Measurements from ENCODE around the gene FADS3.

The FADS3 gene, protein sequence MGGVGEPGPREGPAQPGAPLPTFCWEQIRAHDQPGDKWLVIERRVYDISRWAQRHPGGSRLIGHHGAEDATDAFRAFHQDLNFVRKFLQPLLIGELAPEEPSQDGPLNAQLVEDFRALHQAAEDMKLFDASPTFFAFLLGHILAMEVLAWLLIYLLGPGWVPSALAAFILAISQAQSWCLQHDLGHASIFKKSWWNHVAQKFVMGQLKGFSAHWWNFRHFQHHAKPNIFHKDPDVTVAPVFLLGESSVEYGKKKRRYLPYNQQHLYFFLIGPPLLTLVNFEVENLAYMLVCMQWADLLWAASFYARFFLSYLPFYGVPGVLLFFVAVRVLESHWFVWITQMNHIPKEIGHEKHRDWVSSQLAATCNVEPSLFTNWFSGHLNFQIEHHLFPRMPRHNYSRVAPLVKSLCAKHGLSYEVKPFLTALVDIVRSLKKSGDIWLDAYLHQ

DNA sequence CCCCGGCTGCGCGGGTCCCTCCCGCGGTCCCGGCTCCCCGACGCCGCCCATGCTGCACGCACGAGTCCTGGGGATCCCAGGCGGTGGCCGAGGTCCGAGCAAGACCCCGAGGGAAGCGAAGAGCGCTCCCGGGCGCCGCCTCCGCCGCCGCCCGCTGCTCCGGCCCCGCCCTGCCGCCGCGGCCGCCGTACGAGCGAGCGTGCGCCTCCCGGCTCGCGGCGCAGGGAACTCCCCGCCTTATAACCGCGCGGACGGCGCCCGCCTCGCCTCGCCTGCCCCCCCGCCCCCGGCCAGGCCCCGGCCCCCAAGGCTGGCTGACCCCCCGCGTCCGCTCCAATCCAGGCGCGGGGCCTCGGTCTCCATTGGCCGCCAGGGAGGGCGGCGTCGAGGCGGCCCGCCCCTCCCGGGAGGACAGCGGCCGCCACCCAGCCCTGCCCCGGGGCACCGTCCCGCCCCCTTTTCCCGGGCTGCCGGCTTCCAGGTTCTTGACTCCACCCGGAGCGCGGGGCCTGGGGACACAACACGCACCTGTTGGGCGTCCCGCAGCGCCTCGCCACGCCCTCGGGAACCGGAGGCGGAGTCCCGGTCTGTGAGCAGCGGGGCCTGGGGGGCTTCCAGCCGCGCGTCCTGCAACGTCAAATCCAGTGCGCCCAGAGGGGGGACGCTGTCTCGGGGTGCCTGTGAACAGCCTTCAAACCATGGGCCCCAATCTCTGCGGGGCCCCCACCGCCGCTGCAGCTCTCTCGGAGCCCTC lies at the start of gene FADS3:
Gene FADS3 (minus strand): TSS at position 215 of the 754 bp plus-strand sequence. CDS start 164 bp downstream, at position 51.
- peak; percentile 42 for DNase-seq (ENCODE audit: low read depth)

DNA sequence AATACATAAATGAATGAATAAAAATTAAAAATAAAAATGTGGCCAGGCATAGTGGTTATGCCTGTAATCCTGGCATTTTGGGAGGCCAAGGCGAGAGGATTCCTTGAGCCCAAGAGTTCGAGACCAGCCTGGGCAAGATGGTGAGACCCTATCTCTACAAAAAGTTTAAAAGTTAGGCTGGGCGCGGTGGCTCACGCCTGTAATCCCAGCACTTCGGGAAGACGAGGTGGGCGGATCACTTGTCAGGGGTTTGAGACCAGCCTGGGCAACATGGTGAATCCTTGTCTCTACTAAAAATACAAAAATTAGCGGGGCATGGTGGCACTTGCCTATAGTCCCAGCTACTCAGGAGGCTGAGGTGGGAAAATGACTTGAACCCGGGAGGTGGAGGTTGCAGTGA lies 49.1 kb upstream of the FADS3 start:
- no peak for DNase-seq (ENCODE audit: low read depth)

DNA sequence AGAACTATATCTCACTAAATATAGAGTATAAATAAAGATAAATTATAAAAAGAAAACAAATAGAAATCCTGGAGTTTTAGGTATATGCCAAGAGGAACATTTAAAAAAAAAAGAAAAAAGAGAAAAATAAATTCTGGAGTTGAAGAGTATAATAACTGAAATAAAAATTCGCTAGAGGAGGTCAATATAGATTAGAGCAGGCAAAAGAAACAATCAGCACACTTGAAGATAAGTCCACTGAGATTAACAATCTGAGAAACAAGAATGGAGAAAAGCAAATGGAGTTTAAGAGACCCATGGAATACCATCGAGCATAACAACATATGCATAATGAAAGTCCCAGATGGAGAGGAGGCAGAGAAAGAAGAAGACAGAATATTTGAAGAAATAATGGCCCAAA lies 44.5 kb upstream of the FADS3 start:
- DNase-seq (ENCODE audit: low read depth), result no peak

DNA sequence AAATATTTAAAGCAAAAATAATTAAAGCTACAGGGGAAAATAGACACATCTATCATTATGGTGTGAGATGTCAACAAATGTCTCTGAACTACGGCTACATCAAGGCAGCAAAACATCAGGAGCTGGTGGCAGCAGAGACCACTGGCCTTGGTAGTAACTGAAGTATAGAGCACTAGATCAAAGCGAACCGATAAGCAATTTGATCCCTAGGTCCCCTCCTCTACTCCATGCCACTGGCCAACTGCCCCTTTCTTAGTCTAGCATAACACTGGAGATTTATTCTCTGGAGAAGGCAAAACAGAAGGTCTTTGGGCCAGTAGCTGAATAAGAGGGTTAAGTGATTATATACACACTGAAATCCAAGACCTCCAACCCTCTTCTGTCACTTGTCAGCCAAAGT lies 39.6 kb upstream of the FADS3 start:
- no peak for DNase-seq (ENCODE audit: low read depth)

DNA sequence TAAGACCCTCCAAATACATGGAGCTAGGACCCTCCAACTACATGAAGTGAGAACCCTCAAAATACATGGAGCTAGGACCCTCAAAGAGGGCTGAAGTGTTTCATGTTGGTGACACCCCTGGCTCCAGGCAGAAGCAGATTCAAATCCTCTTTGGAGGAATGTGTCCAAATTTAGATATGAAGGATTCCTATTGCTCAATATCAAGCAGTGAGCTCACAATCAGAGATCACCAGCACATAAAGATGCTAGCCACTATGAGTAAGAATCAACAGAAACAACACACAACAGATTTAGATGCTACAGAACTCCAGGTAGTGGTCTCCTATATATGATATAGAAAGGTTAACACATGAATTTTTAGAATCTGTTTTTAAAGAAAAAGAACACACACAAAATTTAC lies 37.3 kb upstream of the FADS3 start:
- no peak for DNase-seq (ENCODE audit: low read depth)

DNA sequence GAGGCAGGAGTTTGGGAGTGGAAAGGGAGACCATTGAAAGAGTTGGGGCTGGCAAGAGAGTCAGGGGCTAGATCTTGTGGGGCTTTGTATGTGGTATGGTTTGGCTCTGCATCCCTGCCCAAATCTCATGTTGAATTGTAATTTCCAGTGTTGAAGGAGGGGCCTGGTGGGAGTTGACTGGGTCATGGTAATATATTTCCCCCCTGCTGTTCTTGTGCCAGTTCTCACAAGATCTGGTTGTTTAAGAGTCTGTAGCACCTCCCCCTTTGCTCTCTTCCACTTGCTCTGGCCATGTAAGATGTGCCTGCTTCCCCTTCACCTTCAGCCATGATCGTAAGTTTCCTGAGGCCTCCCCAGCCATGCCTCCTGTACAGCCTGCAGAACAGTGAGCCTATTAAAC lies 36.2 kb upstream of the FADS3 start:
- DNase-seq (ENCODE audit: low read depth), result no peak

DNA sequence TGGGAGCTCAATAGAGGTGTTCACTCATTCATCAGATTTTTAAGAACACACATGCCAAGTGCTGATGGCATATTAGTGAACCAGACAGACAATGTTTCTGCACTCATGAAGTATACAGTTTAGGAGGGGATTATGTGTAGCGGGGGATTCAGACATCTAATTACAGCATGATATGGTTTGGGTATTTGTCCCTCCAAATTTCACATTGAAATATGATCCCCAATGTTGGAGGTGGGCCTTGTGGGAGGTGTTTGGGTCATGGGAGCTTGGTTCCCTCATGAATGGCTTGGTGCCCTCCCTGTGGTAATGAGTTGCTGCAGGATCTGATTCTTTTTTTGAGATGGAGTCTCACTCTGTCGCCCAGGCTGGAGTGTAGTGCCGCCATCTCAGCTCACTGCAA lies 34.9 kb upstream of the FADS3 start:
- no peak for DNase-seq (ENCODE audit: low read depth)

DNA sequence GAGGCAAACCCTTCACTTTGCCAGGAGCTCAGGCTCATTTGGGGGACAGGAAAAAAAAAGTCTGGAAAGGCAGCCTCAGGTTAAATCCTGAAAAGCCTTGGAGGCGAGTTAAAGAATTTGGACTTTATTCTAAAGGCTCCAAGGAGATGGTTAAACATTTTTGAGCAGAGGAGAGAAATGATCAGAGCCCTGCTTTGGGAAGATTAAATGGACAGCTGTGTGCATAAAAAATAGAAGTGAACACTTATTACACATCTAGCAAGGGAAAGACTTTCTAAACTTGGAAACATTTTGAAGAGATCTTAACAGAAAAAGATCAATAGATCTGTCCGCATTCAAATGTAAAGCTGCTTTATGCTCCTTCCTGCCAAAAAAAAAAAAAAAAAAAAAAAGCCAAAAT lies 34.4 kb upstream of the FADS3 start:
- DNase-seq (ENCODE audit: low read depth), result no peak

DNA sequence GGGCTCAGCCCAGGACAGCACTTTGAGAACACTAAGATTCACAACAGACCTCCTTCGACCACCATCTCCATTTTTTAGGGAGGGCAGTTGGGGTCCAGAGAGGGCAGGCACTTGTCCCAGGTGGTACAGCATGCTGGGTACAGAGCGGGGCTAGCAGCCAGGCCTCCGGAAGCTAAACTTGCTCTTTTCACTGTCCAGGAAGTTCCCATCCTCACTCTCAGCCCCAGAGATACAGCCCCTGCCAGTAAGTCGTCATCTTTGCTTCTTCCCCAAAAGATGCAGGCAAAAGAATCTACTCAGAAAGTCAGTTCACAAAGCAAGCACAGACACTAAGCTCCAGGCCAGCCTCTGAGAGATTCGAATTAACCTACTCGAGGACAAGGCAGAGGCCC lies 32.7 kb upstream of the FADS3 start:
- no peak for DNase-seq (ENCODE audit: low read depth)

DNA sequence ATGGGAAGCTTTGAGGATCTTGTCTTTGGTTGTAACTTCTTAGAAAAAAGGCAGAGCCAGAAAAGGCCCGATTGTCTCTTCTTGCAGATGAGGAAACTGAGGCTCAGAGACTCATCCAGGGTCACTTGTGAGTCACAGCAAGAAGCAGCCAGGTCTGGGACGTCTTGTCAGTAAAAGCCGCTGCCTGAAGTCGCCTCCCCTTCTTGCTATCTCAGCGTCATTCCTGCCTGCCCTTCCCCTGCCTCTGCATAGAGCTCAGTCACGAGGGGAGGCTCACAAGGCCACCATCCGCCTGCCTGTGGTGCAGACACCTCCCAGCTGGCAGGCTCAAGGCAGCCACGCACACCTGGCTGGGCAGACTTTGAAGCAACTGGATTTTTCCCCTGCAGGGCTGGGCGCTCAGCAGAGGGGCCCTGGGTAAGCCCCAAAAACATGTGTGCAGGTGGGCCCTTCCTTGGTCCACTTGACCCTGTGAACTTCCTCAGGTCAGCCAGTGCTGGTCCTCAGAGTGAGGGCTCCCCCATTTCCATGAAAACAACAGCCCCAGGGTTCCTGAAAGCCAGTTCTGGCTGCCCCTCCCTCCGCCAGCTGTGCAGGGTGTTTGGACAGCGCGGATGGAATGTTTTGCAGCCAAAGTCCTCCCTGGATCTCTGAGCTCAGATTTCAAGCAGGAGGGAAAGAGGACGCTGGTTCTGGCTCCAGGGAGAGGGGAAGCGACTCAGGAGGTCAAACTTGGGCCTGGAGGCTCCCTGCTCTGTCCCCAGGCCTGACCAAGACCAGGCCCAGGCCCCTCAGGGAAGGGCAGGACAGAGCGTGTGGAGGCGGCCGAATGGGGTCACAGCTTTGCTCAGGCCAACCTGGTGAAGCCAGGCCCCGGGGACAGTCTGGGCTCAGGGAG lies 32.1 kb upstream of the FADS3 start:
- no peak for DNase-seq (ENCODE audit: low read depth)

DNA sequence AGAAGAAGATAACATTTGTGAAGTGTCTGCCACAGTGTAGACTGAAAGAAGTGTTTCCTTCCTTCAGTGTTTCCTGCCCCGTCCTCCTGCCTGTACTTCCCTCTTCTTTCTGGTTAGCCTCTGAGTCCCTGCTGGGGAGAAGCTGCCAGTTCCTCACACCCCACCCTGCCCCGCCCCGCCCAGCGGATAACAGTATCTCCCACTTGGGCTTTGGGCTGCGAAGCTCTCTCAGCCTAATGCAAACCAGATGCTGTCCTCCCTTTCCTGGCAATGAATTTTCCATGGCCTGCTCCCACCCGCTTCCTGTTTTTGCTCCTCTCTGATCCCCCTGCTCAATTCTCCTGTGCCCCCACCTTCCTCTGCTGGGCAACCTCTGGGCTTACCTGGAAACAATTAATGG lies 31.2 kb upstream of the FADS3 start:
- DNase-seq (ENCODE audit: low read depth), result no peak

DNA sequence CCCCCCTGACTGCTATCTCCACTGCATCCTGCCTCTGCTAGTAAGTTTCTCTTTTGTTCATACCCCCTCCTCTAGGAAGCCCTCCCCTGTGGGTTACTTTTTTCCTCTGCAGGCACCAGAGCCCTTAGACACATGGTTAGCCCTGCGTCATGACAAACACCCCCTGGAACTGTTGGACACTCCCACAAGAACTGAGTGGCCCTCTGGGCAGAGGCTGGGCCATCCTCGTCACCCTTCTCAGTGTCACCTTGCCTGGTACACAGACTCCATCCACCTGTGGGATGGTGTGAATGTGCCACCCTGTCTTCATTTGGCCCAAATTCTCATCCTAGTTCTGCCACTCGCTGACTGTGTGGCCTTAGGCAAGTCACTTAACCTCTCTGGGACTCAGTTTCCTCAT lies 30.1 kb upstream of the FADS3 start:
- no peak for DNase-seq (ENCODE audit: low read depth)

DNA sequence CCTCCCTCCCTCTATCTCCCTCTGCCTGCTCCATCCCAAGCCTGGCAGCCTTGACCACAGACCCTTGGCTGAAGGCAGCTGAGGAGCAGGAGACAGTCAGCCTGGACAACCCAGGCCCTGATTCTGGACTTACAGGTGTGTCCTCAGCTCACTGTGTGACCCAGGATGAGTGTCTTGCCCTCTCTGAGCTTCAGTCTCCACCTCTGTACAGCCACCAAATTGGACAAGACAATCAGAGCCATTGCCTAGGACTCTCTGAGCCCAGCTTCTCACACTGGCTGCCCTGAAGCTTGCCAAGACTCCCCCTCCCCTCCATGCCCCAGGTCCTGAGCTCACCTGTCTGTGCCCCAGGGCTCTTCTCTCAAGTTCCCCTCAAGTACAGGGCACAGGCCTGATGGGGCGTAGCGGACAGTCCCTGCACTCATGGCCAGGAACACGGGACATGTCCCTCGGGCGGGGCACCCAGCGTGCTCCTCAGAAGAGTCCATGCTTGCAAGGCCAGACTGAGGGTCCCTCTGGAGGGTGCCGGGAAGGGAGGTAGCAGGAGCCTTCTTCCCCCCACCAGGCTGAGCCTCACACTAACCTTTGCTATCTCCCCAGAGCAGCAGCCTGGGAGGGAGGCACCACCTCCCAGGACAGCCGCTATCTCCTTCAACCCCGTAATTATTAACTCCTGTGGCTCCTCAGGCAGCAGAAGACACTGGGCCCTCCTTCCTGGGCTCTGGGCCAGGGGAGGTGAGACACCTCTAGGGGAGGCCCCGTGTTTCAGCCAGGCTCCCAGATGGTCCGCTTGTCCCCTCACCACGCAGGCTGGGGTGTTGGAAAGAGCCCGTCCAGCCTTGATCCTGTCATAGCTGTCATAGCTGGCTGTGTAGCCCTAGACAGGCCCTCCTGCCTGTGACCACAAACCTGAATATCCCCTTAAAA lies 28.6 kb upstream of the FADS3 start:
- no peak for DNase-seq (ENCODE audit: low read depth)

DNA sequence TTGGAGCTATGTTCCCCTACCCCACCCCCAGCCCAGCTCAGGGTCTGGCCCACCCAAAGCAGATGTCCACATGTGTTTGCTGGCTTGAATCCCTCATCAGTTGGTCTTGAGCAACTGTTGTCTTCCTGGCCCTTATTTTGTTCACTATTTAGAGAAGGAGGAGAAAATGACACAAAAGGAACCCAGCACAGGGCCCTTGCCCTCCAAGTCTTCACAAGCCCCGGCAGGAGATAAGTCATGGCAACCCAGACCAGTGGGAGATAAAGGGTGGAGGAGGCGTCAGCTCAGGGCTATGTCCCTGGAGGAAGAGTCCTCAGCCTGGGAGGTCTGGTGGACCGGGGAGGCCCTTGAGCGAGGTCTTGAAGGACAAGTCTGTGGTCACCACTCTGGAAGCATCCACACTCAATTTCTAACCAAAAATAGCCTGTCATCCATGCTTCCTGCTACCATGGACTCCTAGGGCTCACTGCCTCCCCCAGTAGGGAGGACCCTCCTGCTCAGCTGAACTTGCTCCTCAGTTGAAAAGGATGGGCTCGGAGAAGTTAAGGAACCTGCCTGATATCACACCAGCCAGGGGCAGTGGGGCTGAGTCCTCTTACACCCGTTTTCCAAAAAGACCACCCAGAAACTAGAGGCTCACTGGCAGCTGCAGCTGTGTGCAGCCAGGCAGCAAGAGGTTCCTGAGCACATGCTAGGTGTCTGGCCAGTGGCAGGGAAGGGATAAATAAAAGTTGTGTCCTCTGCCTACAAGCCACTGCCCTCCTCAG lies 27.8 kb upstream of the FADS3 start:
- DNase-seq (ENCODE audit: low read depth), result no peak

DNA sequence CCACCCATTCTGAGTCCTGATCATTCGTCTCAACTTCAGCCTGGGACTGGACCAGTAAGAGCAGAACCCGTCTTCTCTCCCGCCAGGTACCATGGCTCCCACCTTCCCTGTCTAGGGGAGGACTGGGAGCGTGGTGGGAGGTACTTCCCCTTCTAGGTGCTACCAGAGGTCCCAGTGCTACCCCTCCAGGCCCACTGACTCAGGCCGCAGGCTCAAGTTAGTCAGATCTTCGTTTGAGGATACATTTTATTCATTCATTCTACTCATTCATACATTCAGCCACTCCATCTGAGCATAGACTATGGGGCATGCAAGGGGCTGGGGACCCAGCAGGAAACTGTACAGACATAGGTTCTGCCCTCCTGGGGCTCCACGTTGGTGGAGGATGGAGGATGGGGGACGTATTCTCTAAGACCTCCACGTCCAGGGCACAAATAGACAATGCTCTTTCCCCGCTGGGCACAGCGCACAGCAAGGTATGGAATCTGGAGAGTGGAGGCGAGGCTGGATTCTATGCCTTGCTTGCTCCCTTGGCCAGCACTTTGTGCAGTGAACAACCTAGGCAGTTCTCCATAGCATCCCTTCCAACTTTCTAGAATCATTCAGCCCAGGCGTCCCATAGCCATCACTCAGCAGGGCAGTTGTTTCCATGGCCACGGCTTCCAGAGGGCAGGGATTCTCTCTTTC lies 27.0 kb upstream of the FADS3 start:
- DNase-seq (ENCODE audit: low read depth), result no peak

DNA sequence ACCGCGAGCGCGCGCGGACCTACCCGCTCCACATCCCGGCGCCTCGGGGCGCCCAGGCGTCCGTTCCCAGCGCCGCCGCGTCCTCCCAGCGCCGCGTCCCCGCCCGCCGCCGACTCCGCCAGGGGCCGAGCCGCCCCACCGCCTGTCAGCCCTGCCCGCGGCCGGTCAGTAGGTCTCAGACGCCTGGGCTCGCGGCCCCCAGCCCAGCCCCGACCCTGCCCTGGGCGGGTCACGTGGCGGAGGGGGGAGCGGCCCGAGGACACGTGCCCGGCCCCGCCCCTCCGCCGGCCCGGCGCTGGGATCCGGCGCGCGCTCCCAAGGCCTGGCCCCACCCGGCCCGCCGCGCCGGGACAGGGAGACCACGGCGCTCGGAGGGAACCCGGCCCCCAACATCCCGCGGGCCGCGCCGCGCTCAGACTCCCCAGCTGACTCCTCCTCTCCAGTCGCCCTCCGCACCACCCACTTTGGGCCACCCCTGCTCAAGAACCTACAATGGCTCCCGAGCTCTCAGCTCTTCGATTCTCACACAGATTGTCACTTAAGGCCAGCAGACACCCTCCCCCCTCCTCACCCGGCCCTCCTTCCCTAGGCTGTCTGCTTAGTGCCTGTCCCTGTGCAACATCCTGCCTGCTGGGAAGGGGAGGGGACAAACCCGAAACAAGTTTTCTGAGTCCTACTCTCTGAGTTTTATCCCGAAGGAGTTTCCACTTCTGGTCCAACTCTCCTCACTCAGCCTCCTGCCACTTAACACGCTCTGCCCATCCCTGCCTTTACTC lies 26.2 kb upstream of the FADS3 start, which contains the start of gene RAB3IL1:
Gene RAB3IL1 (minus strand): TSS at position 233 of the 776 bp plus-strand sequence. CDS start 199 bp downstream, at position 34.
- DNase-seq (ENCODE audit: low read depth), result no peak

DNA sequence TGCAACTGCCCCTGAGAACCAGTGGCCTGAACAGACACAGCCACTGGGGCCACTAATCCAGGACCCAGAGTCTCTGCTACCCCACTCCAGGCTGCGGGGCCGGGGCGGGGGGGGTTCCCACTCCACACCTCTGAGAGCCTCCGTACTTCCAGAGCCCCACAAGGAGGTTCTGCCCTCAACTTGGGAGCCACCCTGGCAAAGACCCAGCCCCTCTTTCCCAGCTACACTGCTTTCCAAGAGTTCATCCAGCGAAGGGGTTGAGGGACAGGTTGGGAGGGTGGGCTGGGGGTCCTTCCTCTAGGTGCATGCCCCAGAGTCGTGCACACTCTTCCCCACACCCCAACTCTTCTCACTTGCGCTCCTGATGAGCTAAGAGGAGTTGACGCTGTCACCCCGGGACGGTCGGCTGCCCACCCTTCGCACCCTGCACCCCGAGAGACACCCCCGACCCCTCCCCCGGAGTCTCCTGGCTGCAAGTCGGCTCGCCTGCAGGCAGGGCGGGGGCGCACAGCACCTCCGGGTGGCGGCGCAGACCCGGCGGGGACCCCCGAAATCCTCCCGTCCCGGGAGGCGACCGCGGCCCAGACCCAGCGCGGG lies 25.5 kb upstream of the FADS3 start:
- no peak for DNase-seq (ENCODE audit: low read depth)

DNA sequence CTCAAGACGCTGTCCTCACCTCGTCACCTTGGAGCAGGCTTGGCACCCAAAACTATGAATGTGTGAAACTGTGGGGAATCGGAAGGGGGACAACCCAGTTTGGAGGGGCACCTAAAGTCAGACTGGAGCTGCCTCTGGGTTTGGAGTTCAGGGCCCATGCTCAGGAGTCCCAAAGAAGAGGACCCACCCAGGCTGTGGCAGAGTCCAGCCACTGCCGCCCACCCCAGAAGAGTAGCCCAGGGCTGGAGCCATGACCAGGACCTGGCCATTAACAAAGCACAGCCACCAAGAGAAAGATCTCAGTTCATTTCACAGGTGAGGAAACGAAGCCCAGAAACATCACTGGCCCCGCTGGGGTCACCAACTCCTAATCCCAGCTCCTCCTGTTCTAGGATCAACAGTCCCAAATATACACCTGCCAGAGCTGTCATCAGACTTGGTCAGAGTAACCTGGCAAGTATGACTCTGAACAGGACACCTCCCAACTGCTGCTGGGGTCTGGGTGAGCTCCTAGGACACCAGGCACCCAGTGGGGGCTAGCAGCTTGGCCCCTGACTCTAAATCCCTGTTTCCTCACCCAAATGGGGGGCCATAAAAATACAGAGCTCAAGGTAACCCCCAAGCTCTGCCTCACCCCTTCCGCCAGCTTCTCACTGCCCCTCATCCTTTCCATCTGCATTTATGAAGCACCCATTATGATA lies 23.3 kb upstream of the FADS3 start:
- no peak for DNase-seq (ENCODE audit: low read depth)
